ENCODE measurements around the gene HOXB6.

Gene HOXB6

DNA sequence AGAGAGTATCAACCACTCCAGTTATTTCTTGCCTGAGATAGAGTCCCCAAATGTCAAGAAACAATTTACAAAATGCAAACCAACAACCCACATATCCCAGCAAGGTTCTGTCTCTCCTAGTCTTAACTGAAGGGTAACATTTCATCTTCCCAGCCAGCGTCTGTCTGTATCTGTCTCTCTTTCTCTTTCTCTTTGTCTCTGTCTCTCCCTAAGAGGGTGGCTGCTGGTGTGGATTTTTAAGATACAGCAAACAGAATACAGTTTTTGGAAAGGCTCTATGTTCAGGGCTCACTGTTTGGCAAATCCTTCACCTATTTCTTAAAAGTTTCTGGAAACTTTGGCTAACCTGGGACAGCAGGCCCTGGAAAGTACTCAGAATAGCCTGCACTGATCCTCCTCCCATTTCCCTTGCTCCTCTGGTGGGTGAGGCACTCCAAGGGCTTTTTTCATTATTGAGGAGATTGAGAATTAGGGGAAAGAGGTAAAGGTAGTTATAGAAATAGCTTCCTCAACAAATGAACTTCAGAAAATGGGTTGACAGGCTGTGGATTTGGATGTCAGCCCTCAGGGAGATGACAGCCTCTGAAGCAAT is 32.9 kb downstream of the HOXB6 start:
- Histone ChIP-seq H2AFZ (ENCODE audit: low read length) (no peak overlapping the region), H3K27me3 (ENCODE audit: insufficient read depth, low read length, poor library complexity, severe bottlenecking) (peaks cover 1% of the 10 kb centered on the region), H4K20me1 (ENCODE audit: insufficient read depth, low read length, poor library complexity, severe bottlenecking) (peaks cover 76% of the 10 kb centered on the region), H3K9ac (ENCODE audit: low read depth, low read length, poor library complexity, severe bottlenecking) (peak overlapping the region; percentile 95), H3K9me2 (replicated peaks; ENCODE audit: low read depth, low read length) (no peaks in the 10 kb centered on the region), H3K4me2 (ENCODE audit: low read depth, low read length, poor library complexity, severe bottlenecking) (peak overlapping the region; percentile 98), H3K4me3 (ENCODE audit: low read length, poor library complexity, severe bottlenecking) (peak overlapping the region; percentile 89), H3K4me1 (ENCODE audit: insufficient read depth, low read length, poor library complexity, severe bottlenecking) (peaks cover 93% of the 10 kb centered on the region), H3K79me2 (ENCODE audit: insufficient read depth, low read length) (peaks cover 100% of the 10 kb centered on the region), H3F3A (ENCODE audit: low read depth) (peaks cover 3% of the 10 kb centered on the region; the same call in 1 of the 2 replicates), H3K36me3 (ENCODE audit: insufficient read depth, low read length) (peaks cover 87% of the 10 kb centered on the region), H3K9me3 (ENCODE audit: insufficient read depth, low read depth, low read length) (no peaks in the 10 kb centered on the region)
- TF ChIP-seq EZH2phosphoT487 (IDR thresholded peaks at IDR 0.05; ENCODE audit: borderline replicate concordance), result no peak
- TF ChIP-seq, protein P1, sequence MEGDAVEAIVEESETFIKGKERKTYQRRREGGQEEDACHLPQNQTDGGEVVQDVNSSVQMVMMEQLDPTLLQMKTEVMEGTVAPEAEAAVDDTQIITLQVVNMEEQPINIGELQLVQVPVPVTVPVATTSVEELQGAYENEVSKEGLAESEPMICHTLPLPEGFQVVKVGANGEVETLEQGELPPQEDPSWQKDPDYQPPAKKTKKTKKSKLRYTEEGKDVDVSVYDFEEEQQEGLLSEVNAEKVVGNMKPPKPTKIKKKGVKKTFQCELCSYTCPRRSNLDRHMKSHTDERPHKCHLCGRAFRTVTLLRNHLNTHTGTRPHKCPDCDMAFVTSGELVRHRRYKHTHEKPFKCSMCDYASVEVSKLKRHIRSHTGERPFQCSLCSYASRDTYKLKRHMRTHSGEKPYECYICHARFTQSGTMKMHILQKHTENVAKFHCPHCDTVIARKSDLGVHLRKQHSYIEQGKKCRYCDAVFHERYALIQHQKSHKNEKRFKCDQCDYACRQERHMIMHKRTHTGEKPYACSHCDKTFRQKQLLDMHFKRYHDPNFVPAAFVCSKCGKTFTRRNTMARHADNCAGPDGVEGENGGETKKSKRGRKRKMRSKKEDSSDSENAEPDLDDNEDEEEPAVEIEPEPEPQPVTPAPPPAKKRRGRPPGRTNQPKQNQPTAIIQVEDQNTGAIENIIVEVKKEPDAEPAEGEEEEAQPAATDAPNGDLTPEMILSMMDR (conservative IDR thresholded peaks at IDR 0.05; ENCODE audit: low read length), result no peak

DNA sequence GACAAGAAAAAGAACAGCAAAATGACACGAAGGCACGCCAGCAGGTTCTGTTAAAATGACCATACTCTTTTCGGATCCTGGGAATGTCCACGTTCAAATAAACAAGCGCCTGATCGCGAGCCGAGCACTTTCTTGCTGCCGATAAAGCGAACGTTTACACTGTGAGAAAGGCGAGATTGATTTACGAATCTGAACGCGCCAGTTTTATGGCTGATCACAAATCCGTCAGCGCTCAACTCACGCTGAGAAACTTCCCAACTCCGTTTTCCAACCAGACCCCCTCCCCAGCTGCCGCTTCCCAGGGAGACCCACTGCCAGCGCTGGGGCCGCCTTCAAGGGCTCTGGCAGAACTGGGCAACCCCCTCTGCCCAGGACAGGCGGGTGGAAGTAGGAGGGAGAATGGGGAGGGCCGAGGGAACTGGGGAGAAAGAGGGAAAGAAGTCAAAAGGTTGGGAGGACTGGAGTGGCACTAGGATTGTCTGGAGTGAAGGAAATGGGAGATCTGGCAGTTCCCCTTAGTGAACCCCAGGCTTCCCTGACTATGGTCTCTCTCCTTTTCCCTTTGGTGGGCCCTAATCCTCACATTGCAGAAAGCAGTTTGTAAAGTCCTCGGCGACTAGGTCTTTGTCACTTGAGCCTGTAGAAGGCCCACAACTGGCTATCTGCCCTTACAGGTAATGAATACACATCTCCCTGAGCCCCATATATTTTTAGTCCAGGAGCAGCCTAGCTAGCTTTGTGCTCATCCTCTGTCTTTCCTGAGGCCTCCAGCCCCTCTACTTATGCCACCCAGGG is 33.6 kb downstream of the HOXB6 start:
- peaks cover 86% of the 10 kb centered on the region for H3K36me3 ChIP-seq (ENCODE audit: insufficient read depth, low read length)
- peak overlapping the region; percentile 95 for H3K9ac ChIP-seq (ENCODE audit: low read depth, low read length, poor library complexity, severe bottlenecking)
- H4K20me1 ChIP-seq (ENCODE audit: insufficient read depth, low read length, poor library complexity, severe bottlenecking), result peaks cover 79% of the 10 kb centered on the region
- H3K79me2 ChIP-seq (ENCODE audit: insufficient read depth, low read length), result peaks cover 100% of the 10 kb centered on the region
- no peaks in the 10 kb centered on the region for H3K27me3 ChIP-seq (ENCODE audit: insufficient read depth, low read length, poor library complexity, severe bottlenecking)
- H3K9me2 ChIP-seq (replicated peaks; ENCODE audit: low read depth, low read length), result no peaks in the 10 kb centered on the region
- peak overlapping the region; percentile 89 for H3K4me3 ChIP-seq (ENCODE audit: low read length, poor library complexity, severe bottlenecking)
- TF ChIP-seq EZH2phosphoT487 (IDR thresholded peaks at IDR 0.05; ENCODE audit: borderline replicate concordance), result no peak
- TF ChIP-seq, protein P1 (conservative IDR thresholded peaks at IDR 0.05; ENCODE audit: low read length), result no peak
- no peak overlapping the region for H2AFZ ChIP-seq (ENCODE audit: low read length)
- peak overlapping the region; percentile 98 for H3K4me2 ChIP-seq (ENCODE audit: low read depth, low read length, poor library complexity, severe bottlenecking)
- H3K4me1 ChIP-seq (ENCODE audit: insufficient read depth, low read length, poor library complexity, severe bottlenecking), result peaks cover 98% of the 10 kb centered on the region
- H3K9me3 ChIP-seq (ENCODE audit: insufficient read depth, low read depth, low read length), result no peaks in the 10 kb centered on the region
- H3F3A ChIP-seq (ENCODE audit: low read depth), result peaks cover 3% of the 10 kb centered on the region; the same call in 1 of the 2 replicates

DNA sequence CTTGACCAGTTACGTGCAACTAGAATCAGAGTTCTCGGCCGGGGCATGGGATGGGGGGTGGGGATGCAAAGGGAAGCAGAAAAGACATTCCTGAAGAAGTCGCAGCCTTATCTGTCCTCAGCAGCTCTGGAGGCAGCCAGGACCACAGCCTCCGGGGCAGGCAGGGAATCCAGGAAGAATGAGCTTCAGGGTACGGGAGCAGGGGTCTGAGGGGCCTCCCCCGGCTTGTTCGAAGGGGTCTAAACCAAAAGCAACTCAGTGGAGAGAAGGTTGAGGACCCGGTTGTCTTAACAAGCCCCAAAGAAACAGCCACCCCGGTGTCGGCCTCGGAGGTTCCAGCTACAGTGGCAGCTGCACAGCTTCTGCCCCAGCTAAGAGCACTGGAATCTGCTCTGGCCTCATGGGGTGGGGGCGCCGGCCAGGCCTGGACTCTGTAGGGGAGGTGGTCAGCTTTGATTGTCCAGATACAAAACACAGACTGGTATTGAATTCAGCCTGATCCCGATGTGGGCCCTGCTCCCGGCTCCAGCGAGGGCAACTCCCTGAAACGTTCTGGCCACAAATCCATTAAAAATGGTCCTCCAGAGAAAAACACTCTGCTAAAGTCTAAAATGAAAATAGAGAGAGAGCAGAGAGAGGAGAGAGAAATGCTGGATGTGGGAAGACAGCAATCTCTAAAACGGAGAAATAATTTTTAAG is 34.3 kb downstream of the HOXB6 start:
- H2AFZ ChIP-seq (ENCODE audit: low read length), result no peak overlapping the region
- H3K9me3 ChIP-seq (ENCODE audit: insufficient read depth, low read depth, low read length), result no peaks in the 10 kb centered on the region
- peak overlapping the region; percentile 98 for H3K4me2 ChIP-seq (ENCODE audit: low read depth, low read length, poor library complexity, severe bottlenecking)
- H3K79me2 ChIP-seq (ENCODE audit: insufficient read depth, low read length), result peaks cover 100% of the 10 kb centered on the region
- peaks cover 87% of the 10 kb centered on the region for H3K36me3 ChIP-seq (ENCODE audit: insufficient read depth, low read length)
- H4K20me1 ChIP-seq (ENCODE audit: insufficient read depth, low read length, poor library complexity, severe bottlenecking), result peaks cover 81% of the 10 kb centered on the region
- no peaks in the 10 kb centered on the region for H3K27me3 ChIP-seq (ENCODE audit: insufficient read depth, low read length, poor library complexity, severe bottlenecking)
- peak overlapping the region; percentile 95 for H3K9ac ChIP-seq (ENCODE audit: low read depth, low read length, poor library complexity, severe bottlenecking)
- peak overlapping the region; percentile 89 for H3K4me3 ChIP-seq (ENCODE audit: low read length, poor library complexity, severe bottlenecking)
- TF ChIP-seq, protein P1 (conservative IDR thresholded peaks at IDR 0.05; ENCODE audit: low read length), result no peak
- no peak for TF ChIP-seq EZH2phosphoT487 (IDR thresholded peaks at IDR 0.05; ENCODE audit: borderline replicate concordance)
- no peaks in the 10 kb centered on the region for H3K9me2 ChIP-seq (replicated peaks; ENCODE audit: low read depth, low read length)
- H3K4me1 ChIP-seq (ENCODE audit: insufficient read depth, low read length, poor library complexity, severe bottlenecking), result peaks cover 98% of the 10 kb centered on the region
- peaks cover 3% of the 10 kb centered on the region; the same call in 1 of the 2 replicates for H3F3A ChIP-seq (ENCODE audit: low read depth)

Data from Loucy (cell line).